Measurements from ENCODE around the gene EGFL6.
"Not testable (repeated sequence)": the region's sequence is repeated elsewhere in the genome, so short reads cannot be mapped to it uniquely, and the experiment has no call there.

The EGFL6 gene

DNA sequence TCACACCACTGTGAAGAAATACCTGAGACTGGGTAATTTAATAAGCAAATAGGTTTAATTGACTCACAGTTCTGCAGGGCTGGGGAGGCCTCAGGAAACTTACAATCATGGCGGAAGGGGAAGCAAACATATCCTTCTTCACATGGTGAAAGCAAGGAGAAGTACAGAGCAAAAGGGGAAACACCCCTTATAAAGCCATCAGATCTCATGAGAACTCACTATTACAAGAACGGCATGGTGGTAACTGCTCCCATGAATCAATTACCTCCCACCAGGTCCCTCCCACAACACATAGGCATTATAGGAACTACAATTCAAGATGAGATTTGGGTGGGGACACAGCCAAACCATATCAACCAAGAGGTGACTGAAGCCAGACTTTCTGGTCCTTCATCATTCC lies 78.9 kb downstream of the EGFL6 start:
- not testable (repeated sequence) for DNase-seq (ENCODE audit: low spot score in 2 of 2); H3K9me3 Mint-ChIP-seq; ATAC-seq (replicated peaks; ENCODE audit: extremely low read depth, poor library complexity, severe bottlenecking); H3K27me3 Mint-ChIP-seq; H3K36me3 Mint-ChIP-seq (ENCODE audit: insufficient read depth); H3K4me3 Mint-ChIP-seq
- H3K27ac Mint-ChIP-seq (ENCODE audit: low read depth), result peak overlapping the region; percentile 81
- peaks cover 13% of the 10 kb centered on the region for H3K4me1 Mint-ChIP-seq

DNA sequence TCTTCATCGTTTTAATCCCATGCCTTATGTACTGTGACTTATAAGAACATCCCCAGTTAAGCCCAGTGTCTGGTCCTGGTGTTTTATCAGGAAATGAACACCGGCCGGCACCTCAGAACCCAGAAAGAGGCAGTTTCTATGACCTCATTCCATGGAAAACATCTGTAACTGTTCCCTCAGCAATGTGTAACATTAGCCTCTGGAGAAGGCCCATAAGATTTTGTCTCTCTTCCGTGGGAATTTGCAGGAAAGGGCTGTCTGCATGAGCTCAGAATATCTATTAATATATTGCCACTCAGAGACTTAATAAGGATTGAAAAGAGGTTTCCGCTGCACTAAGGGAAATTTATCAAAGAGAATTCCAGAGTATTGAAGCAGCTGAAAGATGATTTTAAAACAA lies 80.4 kb downstream of the EGFL6 start:
- no peak for ATAC-seq (replicated peaks; ENCODE audit: extremely low read depth, poor library complexity, severe bottlenecking)
- Mint-ChIP-seq H3K4me1 (peaks cover 13% of the 10 kb centered on the region), H3K4me3 (no peak overlapping the region), H3K36me3 (ENCODE audit: insufficient read depth) (peaks cover 4% of the 10 kb centered on the region), H3K9me3 (no peaks in the 10 kb centered on the region), H3K27ac (ENCODE audit: low read depth) (no peak overlapping the region), H3K27me3 (no peaks in the 10 kb centered on the region)
- no peak for DNase-seq (ENCODE audit: low spot score in 2 of 2)

DNA sequence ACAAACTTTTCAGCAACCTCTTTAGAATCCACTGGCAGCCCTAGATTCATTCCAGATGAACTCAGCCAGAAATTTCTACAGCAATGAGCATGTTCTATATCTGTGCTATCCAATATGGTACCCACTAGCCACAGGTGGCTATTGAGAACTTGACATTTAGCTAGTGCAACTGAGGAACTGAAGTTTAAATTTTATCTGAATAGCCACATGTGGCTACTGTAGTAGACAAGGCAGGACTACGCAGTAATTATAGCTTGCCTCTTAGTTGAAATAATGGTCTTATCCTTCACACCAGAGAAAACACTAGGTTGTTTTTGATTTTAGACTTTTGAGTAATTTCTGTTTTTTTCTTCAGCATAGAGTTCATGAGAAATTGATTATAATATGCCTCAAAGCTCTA lies 80.9 kb downstream of the EGFL6 start:
- peaks cover 7% of the 10 kb centered on the region for H3K36me3 Mint-ChIP-seq (ENCODE audit: insufficient read depth)
- no peaks in the 10 kb centered on the region for H3K9me3 Mint-ChIP-seq
- H3K27ac Mint-ChIP-seq (ENCODE audit: low read depth), result no peak overlapping the region
- ATAC-seq (replicated peaks; ENCODE audit: extremely low read depth, poor library complexity, severe bottlenecking) (no peak), DNase-seq (ENCODE audit: low spot score in 2 of 2) (no peak)
- no peak overlapping the region for H3K4me3 Mint-ChIP-seq
- peaks cover 17% of the 10 kb centered on the region for H3K4me1 Mint-ChIP-seq
- no peaks in the 10 kb centered on the region for H3K27me3 Mint-ChIP-seq

DNA sequence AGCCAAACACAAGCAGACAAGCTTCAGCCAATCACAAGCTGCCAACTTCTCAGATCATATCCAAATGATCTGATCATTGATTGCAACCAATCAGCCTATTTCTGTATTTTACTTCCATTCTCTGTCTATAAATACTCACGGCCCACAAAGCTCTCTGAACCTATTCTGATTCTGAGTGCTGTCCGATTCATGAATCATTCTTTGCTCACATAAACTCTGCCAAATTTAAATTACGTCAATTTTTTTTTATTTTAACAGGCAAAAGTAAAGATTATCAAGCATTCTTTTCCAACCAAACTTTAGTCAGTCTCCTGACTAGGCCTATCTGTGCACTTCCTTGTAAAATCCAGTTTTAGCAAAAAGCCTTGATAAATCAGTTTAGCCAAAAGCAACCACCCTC lies 81.7 kb downstream of the EGFL6 start:
- no peak for DNase-seq (ENCODE audit: low spot score in 2 of 2)
- H3K27me3 Mint-ChIP-seq, result no peaks in the 10 kb centered on the region
- peaks cover 15% of the 10 kb centered on the region for H3K4me1 Mint-ChIP-seq
- H3K36me3 Mint-ChIP-seq (ENCODE audit: insufficient read depth), result peaks cover 8% of the 10 kb centered on the region
- no peak for ATAC-seq (replicated peaks; ENCODE audit: extremely low read depth, poor library complexity, severe bottlenecking)
- no peaks in the 10 kb centered on the region for H3K9me3 Mint-ChIP-seq
- H3K4me3 Mint-ChIP-seq, result no peak overlapping the region
- H3K27ac Mint-ChIP-seq (ENCODE audit: low read depth), result no peak overlapping the region

GRCh38 chrX:13652287-13652793 lies 82.9 kb downstream of the EGFL6 start:
- peak overlapping the region; percentile 85 for H3K4me3 Mint-ChIP-seq
- ATAC-seq (replicated peaks; ENCODE audit: extremely low read depth, poor library complexity, severe bottlenecking), result no peak

DNA sequence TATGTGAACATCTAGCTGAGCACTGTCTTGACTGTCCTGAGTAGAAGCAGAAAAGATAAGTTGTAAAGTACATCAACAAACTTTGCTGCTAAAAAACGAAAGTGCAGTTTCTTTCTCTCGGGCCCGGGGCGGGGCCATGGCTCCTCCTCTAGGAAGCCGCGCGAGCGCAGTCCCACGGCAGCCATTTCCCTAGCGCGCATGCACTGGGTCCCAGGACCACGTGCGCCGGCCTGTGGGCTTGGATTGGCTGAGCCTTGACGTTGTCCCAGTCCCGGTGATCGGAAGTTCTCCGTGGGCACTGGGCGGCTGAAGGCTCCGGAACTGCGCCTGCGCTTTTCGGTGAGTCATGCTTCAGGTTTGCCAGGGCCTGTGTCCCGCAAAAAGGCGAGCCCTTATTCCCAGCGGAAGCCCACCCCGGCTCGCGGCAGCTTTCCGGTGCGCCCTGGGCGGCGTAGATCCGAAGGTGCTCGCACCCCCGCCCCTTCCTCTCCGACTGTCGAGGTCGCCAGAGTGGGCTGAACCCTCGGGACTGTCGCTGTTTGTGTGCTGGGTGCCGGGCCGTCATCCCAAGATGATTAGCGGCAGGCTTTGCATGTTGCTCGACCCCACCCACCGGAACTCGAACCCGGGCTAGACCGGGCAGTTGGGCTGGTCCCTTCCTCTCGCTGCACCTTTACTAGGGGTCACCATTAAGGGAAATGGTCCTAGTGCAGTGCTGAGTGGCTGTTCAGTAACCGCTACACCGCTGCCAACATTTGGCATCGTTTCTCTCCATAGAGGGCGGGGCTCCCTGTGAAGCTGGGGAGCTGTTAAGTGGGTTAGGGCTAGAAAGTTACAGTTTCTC lies 83.7 kb downstream of the EGFL6 start, which contains the start of gene TCEANC:
TSS of gene TCEANC (plus strand) at position 292 of the 844 bp plus-strand sequence. CDS start 9,368 bp downstream, outside the sequence.
- Mint-ChIP-seq H3K36me3 (ENCODE audit: insufficient read depth) (peaks cover 13% of the 10 kb centered on the region), H3K9me3 (no peaks in the 10 kb centered on the region), H3K27me3 (no peaks in the 10 kb centered on the region), H3K4me1 (peaks cover 10% of the 10 kb centered on the region), H3K27ac (ENCODE audit: low read depth) (peak within 1 kb of the TSS; percentile 92), H3K4me3 (peak within 1 kb of the TSS; percentile 85)
- DNase-seq (ENCODE audit: low spot score in 2 of 2) (peak; percentile 77 to 89), ATAC-seq (replicated peaks; ENCODE audit: extremely low read depth, poor library complexity, severe bottlenecking) (peak; percentile 95)

More at GRCh38 chrX:13652287-13652793, 82.9 kb downstream of the EGFL6 start:
- peak overlapping the region; percentile 92 for H3K27ac Mint-ChIP-seq (ENCODE audit: low read depth)
- DNase-seq (ENCODE audit: low spot score in 2 of 2), result no peak
- peaks cover 13% of the 10 kb centered on the region for H3K36me3 Mint-ChIP-seq (ENCODE audit: insufficient read depth)
- H3K4me1 Mint-ChIP-seq, result peaks cover 12% of the 10 kb centered on the region
- no peaks in the 10 kb centered on the region for H3K9me3 Mint-ChIP-seq
- no peaks in the 10 kb centered on the region for H3K27me3 Mint-ChIP-seq

DNA sequence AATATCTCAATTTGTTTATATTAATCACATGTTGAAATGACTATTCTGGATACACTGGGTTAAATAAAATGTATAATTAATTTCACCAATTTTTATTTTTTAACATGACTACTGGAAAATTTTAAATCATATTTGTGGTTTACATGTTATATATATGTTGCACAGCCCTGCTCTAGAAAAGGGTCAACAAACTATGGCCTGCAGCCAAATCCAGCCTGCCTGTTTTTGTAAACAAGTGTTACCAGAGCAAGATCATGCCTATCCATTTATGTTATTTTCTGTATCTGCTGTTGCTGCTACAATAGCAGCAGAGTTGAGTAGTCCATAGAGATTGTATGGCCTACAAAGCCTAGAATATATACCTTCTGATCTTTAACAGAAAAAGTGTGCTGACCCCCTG lies 84.7 kb downstream of the EGFL6 start:
- ATAC-seq (replicated peaks; ENCODE audit: extremely low read depth, poor library complexity, severe bottlenecking), result no peak
- Mint-ChIP-seq H3K9me3 (no peaks in the 10 kb centered on the region), H3K36me3 (ENCODE audit: insufficient read depth) (peaks cover 17% of the 10 kb centered on the region), H3K27ac (ENCODE audit: low read depth) (peak overlapping the region; percentile 92), H3K27me3 (no peaks in the 10 kb centered on the region), H3K4me3 (no peak overlapping the region), H3K4me1 (peaks cover 10% of the 10 kb centered on the region)
- DNase-seq (ENCODE audit: low spot score in 2 of 2), result no peak

DNA sequence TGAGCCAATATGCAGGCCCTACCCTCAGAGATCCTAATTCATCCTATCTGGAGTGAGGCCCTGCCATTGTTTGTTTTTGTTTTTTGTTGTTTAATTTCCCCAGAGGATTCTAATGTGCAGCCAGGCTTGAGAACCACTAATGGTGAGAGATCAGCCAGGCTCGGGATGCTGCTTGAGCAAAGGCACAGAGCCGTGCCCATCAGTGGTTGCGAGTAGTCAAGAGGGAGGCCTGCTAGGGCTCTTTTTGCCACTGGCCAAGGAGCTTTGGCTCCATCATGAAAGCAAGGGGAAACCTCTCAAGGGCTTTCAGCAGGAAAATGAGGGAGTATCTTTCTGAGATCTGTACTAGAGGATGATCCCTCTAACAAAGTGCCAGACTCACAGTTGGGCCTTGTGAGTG lies 86.3 kb downstream of the EGFL6 start:
- H3K27me3 Mint-ChIP-seq, result no peaks in the 10 kb centered on the region
- no peak for DNase-seq (ENCODE audit: low spot score in 2 of 2)
- H3K4me1 Mint-ChIP-seq, result peaks cover 10% of the 10 kb centered on the region
- H3K4me3 Mint-ChIP-seq, result no peak overlapping the region
- no peaks in the 10 kb centered on the region for H3K9me3 Mint-ChIP-seq
- H3K36me3 Mint-ChIP-seq (ENCODE audit: insufficient read depth), result peaks cover 24% of the 10 kb centered on the region
- no peak overlapping the region for H3K27ac Mint-ChIP-seq (ENCODE audit: low read depth)
- ATAC-seq (replicated peaks; ENCODE audit: extremely low read depth, poor library complexity, severe bottlenecking), result no peak

GRCh38 chrX:13658602-13659001 lies 89.2 kb downstream of the EGFL6 start:
- peak overlapping the region; percentile 67 for H3K27ac Mint-ChIP-seq (ENCODE audit: low read depth)
- ATAC-seq (replicated peaks; ENCODE audit: extremely low read depth, poor library complexity, severe bottlenecking) (peak; percentile 28), DNase-seq (ENCODE audit: low spot score in 2 of 2) (no peak)
- no peaks in the 10 kb centered on the region for H3K9me3 Mint-ChIP-seq
- H3K4me3 Mint-ChIP-seq, result no peak overlapping the region
- peaks cover 31% of the 10 kb centered on the region for H3K36me3 Mint-ChIP-seq (ENCODE audit: insufficient read depth)
- peaks cover 10% of the 10 kb centered on the region for H3K4me1 Mint-ChIP-seq
- H3K27me3 Mint-ChIP-seq, result no peaks in the 10 kb centered on the region

DNA sequence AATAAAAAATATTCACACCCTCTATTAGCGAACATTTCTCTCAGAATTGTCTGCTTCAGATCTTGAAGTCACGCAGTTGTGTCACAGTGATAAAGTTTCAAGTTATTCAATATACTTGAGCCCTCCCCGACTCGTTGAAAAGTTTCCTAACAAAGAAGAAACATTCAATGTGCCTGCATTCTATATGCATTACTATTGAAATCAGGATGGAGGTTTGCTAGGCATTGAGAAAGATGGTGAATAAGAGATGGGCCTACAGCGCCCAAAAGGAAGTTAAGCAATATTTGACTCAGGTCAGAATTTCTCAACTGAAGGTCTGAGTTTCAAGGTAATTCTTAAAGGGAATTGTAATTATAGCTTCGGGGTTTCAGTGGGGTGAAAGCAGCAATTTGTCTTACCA lies 89.7 kb downstream of the EGFL6 start:
- H3K36me3 Mint-ChIP-seq (ENCODE audit: insufficient read depth), result peaks cover 33% of the 10 kb centered on the region
- no peak overlapping the region for H3K4me3 Mint-ChIP-seq
- H3K9me3 Mint-ChIP-seq, result no peaks in the 10 kb centered on the region
- peaks cover 10% of the 10 kb centered on the region for H3K4me1 Mint-ChIP-seq
- peak overlapping the region; percentile 67 for H3K27ac Mint-ChIP-seq (ENCODE audit: low read depth)
- H3K27me3 Mint-ChIP-seq, result no peaks in the 10 kb centered on the region
- DNase-seq (ENCODE audit: low spot score in 2 of 2), result no peak
- ATAC-seq (replicated peaks; ENCODE audit: extremely low read depth, poor library complexity, severe bottlenecking), result no peak

GRCh38 chrX:13661735-13662288 lies 92.4 kb downstream of the EGFL6 start:
- DNase-seq (ENCODE audit: low spot score in 2 of 2) (no peak), ATAC-seq (replicated peaks; ENCODE audit: extremely low read depth, poor library complexity, severe bottlenecking) (peak; percentile 24)
- peaks cover 36% of the 10 kb centered on the region for H3K36me3 Mint-ChIP-seq (ENCODE audit: insufficient read depth)
- H3K9me3 Mint-ChIP-seq, result no peaks in the 10 kb centered on the region
- H3K27me3 Mint-ChIP-seq, result no peaks in the 10 kb centered on the region
- H3K4me1 Mint-ChIP-seq, result peaks cover 5% of the 10 kb centered on the region
- H3K4me3 Mint-ChIP-seq, result peak overlapping the region; percentile 13
- H3K27ac Mint-ChIP-seq (ENCODE audit: low read depth), result peak overlapping the region; percentile 22

- Mint-ChIP-seq H3K4me3 (peak overlapping the region; percentile 13), H3K27me3 (no peaks in the 10 kb centered on the region), H3K36me3 (ENCODE audit: insufficient read depth) (peaks cover 33% of the 10 kb centered on the region), H3K27ac (ENCODE audit: low read depth) (peak overlapping the region; percentile 22), H3K9me3 (no peaks in the 10 kb centered on the region), H3K4me1 (peaks cover 5% of the 10 kb centered on the region)
- DNase-seq (ENCODE audit: low spot score in 2 of 2) (no peak), ATAC-seq (replicated peaks; ENCODE audit: extremely low read depth, poor library complexity, severe bottlenecking) (no peak)
Measured at GRCh38 chrX:13662355-13662791, 93.0 kb downstream of the EGFL6 start.

- DNase-seq (ENCODE audit: low spot score in 2 of 2) (no peak), ATAC-seq (replicated peaks; ENCODE audit: extremely low read depth, poor library complexity, severe bottlenecking) (no peak)
- Mint-ChIP-seq H3K9me3 (no peaks in the 10 kb centered on the region), H3K36me3 (ENCODE audit: insufficient read depth) (peaks cover 32% of the 10 kb centered on the region), H3K4me1 (peaks cover 1% of the 10 kb centered on the region), H3K27ac (ENCODE audit: low read depth) (no peak overlapping the region), H3K4me3 (no peak overlapping the region), H3K27me3 (no peaks in the 10 kb centered on the region)
Measured at GRCh38 chrX:13664020-13664419, 94.6 kb downstream of the EGFL6 start.

All from central memory CD8-positive, alpha-beta T cell (primary cell).